GM12892 (cell line): ENCODE measurements around the gene DENND1B.

Experiments
- POLR2A ChIP-seq: IDR thresholded peaks from 2 replicates; pipeline ENCODE4 v1.6.1; 2011; ENCODE audit warnings: low read depth, low read length, control low read depth
- POLR2AphosphoS5 ChIP-seq: IDR thresholded peaks from 2 replicates; pipeline ENCODE4 v1.6.1; 2011; ENCODE audit warnings: low read depth, low read length, control low read depth

GRCh38 chr1:197577580-197577979 is 197.7 kb downstream of the DENND1B start:
- TF ChIP-seq POLR2A (no peak), POLR2AphosphoS5 (no peak)
